K562 (cell line): Measurements from ENCODE around the gene FOCAD. TPM values are rescaled to one million over a fixed set of nuclear protein-coding genes. Genes with fewer than 3 reads are reported as not detected.

Experiments
- ATAC-seq: fragments of 200-7000 bp; cut with Tn5 transposase; 3 replicates; pipeline ENCODE4 v1.9.1; 2020; ENCODE audit warnings: moderate library complexity
- BruUV-seq: library from RNA; stranded (reverse); fragments of 400-500 nt; replicated peaks from 2 replicates; lab custom pipeline; 2021; lab: Mats Ljungman, UMichigan
- CTCF ChIA-PET: fragments of 300-600 bp; formaldehyde crosslinking; extraction: SDS; loops from one replicate; lab custom pipeline; 2021; ENCODE audit warnings: low intra/inter-chr PET ratio; lab: Yijun Ruan, JAX
- POLR2A ChIA-PET: fragments of 300-600, 350-650 bp; sonication (Branson Sonifier 250); formaldehyde crosslinking; extraction: SDS; loops from one replicate; lab custom pipeline; 2021; ENCODE audit warnings: antibody characterized with exemption, inconsistent platforms; lab: Yijun Ruan, JAX
- DNase-seq, 4 experiments: peaks; one replicate each; pipeline versions ENCODE4 v3.0.0 to v3.0.0-alpha.2; 2011 to 2018; ENCODE audit warnings: low spot score in 3 of 4, mixed read lengths in 3 of 4; ENCODE audit errors: extremely low read depth in 1 of 4
- FAIRE-seq: peaks from 2 replicates; lab custom pipeline; 2011; peaks lifted over from hg19 to GRCh38; lab: Jason Lieb, UNC
- H2AFZ ChIP-seq: 2 replicates; pipeline ENCODE4 v1.6.0; 2011; ENCODE audit warnings: low read depth, low read length, control low read depth, inconsistent platforms
- H3K27ac ChIP-seq: fragments of 200-600 bp; 3 replicates; pipeline ENCODE4 v1.8.0; 2011; ENCODE audit warnings: low read depth, mild to moderate bottlenecking, control low read depth, inconsistent platforms, low read length, moderate library complexity, mixed read lengths; ENCODE audit errors: extremely low read depth
- H3K27me3 ChIP-seq, 2 experiments: fragments of 300-600 bp in 1 of 2; 2 replicates in 1 of 2; 3 replicates in 1 of 2; pipeline versions ENCODE4 v1.6.0 to v1.8.0; 2011; ENCODE audit warnings: inconsistent platforms in 2 of 2, low read length in 2 of 2, mild to moderate bottlenecking in 1 of 2, mixed read lengths in 1 of 2, moderate library complexity in 1 of 2; ENCODE audit not compliant: control insufficient read depth in 2 of 2, insufficient read depth in 2 of 2
- H3K36me3 ChIP-seq: fragments of 300-600 bp; 3 replicates; pipeline ENCODE4 v1.8.0; 2011; ENCODE audit warnings: mild to moderate bottlenecking, low read length, inconsistent platforms; ENCODE audit not compliant: control insufficient read depth, insufficient read depth
- H3K4me1 ChIP-seq, 2 experiments: fragments of 200-600 bp in 1 of 2; replicated peaks in 1 of 2; 2 replicates in 1 of 2; 3 replicates in 1 of 2; pipeline versions ENCODE4 v1.5.1 to v1.8.0; 2011; ENCODE audit warnings: inconsistent platforms in 2 of 2, low read length in 2 of 2, mild to moderate bottlenecking in 1 of 2, mixed read lengths in 1 of 2, moderate library complexity in 1 of 2; ENCODE audit not compliant: control insufficient read depth in 2 of 2, insufficient read depth in 2 of 2
- H3K4me2 ChIP-seq: 2 replicates; pipeline ENCODE4 v1.6.1; 2011; ENCODE audit warnings: low read length, control low read depth, inconsistent platforms, mixed read lengths; ENCODE audit not compliant: insufficient read depth
- H3K4me3 ChIP-seq: fragments of 200-600 bp; sonication (generic), shearing (Covaris generic); 2 replicates; pipeline ENCODE4 v1.5.1; 2016; ENCODE audit warnings: control low read depth, inconsistent platforms
- H3K79me2 ChIP-seq: fragments of 200-600 bp; 3 replicates; pipeline ENCODE4 v1.8.0; 2011; ENCODE audit warnings: low read length, inconsistent platforms; ENCODE audit not compliant: control insufficient read depth, insufficient read depth
- H3K9ac ChIP-seq, 2 experiments: 2 replicates each; pipeline versions ENCODE4 v1.6.0 to v1.6.1; 2011; ENCODE audit warnings: low read depth in 2 of 2, low read length in 2 of 2, control low read depth in 1 of 2, inconsistent platforms in 1 of 2, mild to moderate bottlenecking in 1 of 2, mixed read lengths in 1 of 2; ENCODE audit not compliant: insufficient read depth in 1 of 2
- H3K9me1 ChIP-seq: one replicate; pipeline ENCODE4 v1.6.0; 2011; ENCODE audit warnings: inconsistent platforms, mild to moderate bottlenecking, low read length, moderate library complexity; ENCODE audit not compliant: control insufficient read depth, insufficient read depth
- H3K9me3 ChIP-seq: replicated peaks from 2 replicates; pipeline ENCODE4 v1.5.1; 2011; ENCODE audit warnings: low read depth, low read length, inconsistent platforms; ENCODE audit not compliant: control insufficient read depth, insufficient read depth
- H4K20me1 ChIP-seq: replicated peaks from 2 replicates; pipeline ENCODE4 v1.6.1; 2011; ENCODE audit warnings: low read length, inconsistent platforms, mixed read lengths; ENCODE audit not compliant: control insufficient read depth, insufficient read depth
- PYGO2 ChIP-seq: fragments of 450-650 bp; IDR thresholded peaks from 2 replicates; pipeline ENCODE4 v1.6.1; 2016; ENCODE audit warnings: mild to moderate bottlenecking, missing genetic modification characterization, moderate library complexity, missing compliant biosample characterization
- REST ChIP-seq, 2 experiments: fragments of 450-650 bp; formaldehyde crosslinking in 1 of 2; IDR thresholded peaks; 2 replicates each; pipeline versions ENCODE4 v1.4.0 to v1.6.1; 2014 to 2020; ENCODE audit warnings: mild to moderate bottlenecking in 2 of 2, borderline replicate concordance in 1 of 2, low read depth in 1 of 2
- RFX7 ChIP-seq: fragments of 250-450 bp; sonication (Bioruptor Pico); IDR thresholded peaks from 2 replicates; pipeline ENCODE4 v1.5.1; 2021; ENCODE audit warnings: mild to moderate bottlenecking
- ZBTB1 ChIP-seq: sonication (generic); formaldehyde crosslinking; IDR thresholded peaks from 2 replicates; pipeline ENCODE4 v1.8.1; 2023; ENCODE audit warnings: missing genetic modification reagents, low read depth, mild to moderate bottlenecking, borderline replicate concordance
- ZC3H4 ChIP-seq: sonication (generic); formaldehyde crosslinking; IDR thresholded peaks from 2 replicates; pipeline ENCODE4 v1.9.0; 2021; ENCODE audit warnings: missing genetic modification reagents, borderline replicate concordance
- ZNF511 ChIP-seq: sonication (generic); formaldehyde crosslinking; IDR thresholded peaks from 2 replicates; pipeline ENCODE4 v1.8.0; 2022; ENCODE audit warnings: mild to moderate bottlenecking, missing genetic modification reagents
- in situ Hi-C: fragments of 300-500 bp; cut with MboI; formaldehyde crosslinking; loops from 4 replicates; pipeline ENCODE4 v1.15.0; 2018; ENCODE audit warnings: inconsistent platforms, mixed read lengths
- intact Hi-C: fragments of 100-400 bp; cut with micrococcal nuclease; formaldehyde crosslinking; loops from 2 replicates; pipeline ENCODE4 v1.14.2; 2022
- polyA plus RNA-seq, 8 experiments: library from polyadenylated mRNA; depleted of rRNA in 4 of 8; stranded (reverse) in 5 of 8; unstranded in 3 of 8; fragments of >200 nt; fragmentation: Nextera tagmentation in 2 of 8; fragmentation: Illumina TruSeq in 1 of 8; extraction: Ambion mirVana in 2 of 8; extraction: Trizol in 1 of 8; gene quantifications; 2 replicates each; pipeline versions ENCODE4 v1.2.1 to v1.2.3, GENCODE V29; 2011 to 2014; ENCODE audit warnings: inconsistent platforms in 1 of 8, missing spikeins in 1 of 8
- total RNA-seq, 7 experiments: library from RNA; depleted of rRNA in 6 of 7; stranded (reverse); fragments of >200 nt in 6 of 7; fragmentation: Illumina TruSeq in 2 of 7; extraction: Trizol in 2 of 7; gene quantifications; 2 replicates each; pipeline versions ENCODE4 v1.2.1 to v1.2.3, GENCODE V29; 2011 to 2021; ENCODE audit warnings: low replicate concordance in 1 of 7

FOCAD gene
- total and polyA plus RNA-seq, 9 of the 15 experiments (the other 6 are each of a cell fraction or from before 2014, with no cell fraction given) = 0.13 to 2.4 (median 1.6) TPM

- no peak for TF ChIP-seq PYGO2 (tag)
Measured at GRCh38 chr9:20728493-20729220, 44.6 kb downstream of the FOCAD start (continued).

GRCh38 chr9:20729523-20729922 lies 45.5 kb downstream of the FOCAD start:
- Histone ChIP-seq H3K4me2 (no peak overlapping the region), H3K27me3 (no peaks in the 10 kb centered on the region), H3K36me3 (no peaks in the 10 kb centered on the region), H4K20me1 (no peaks in the 10 kb centered on the region), H3K9ac (no peak overlapping the region), H3K27ac (no peak overlapping the region), H3K79me2 (no peaks in the 10 kb centered on the region), H3K4me1 (no peaks in the 10 kb centered on the region), H3K4me3 (no peak overlapping the region), H2AFZ (no peak overlapping the region), H3K9me1 (no peaks in the 10 kb centered on the region), H3K9me3 (no peaks in the 10 kb centered on the region)
- intact Hi-C loops (no loop called here), in situ Hi-C loops (no loop called here)
- no peak for TF ChIP-seq ZC3H4
- no peak for TF ChIP-seq REST (IDR thresholded peaks at IDR 0.05; ENCODE audit: borderline replicate concordance)
- TF ChIP-seq REST (CRISPR knock-in tag; IDR thresholded peaks at IDR 0.05; ENCODE audit: low read depth) = no peak
- no peak for TF ChIP-seq RFX7 (CRISPR knock-in tag)
- no peak for TF ChIP-seq ZNF511
- TF ChIP-seq ZBTB1 (CRISPR knock-in tag) = no peak
- POLR2A ChIA-PET = interaction anchor here (1.2 kb wide), 1 partner anchor 45 kb away, joined by 3 read pairs; the partner anchor contains the start of gene FOCAD
- CTCF ChIA-PET = no interaction called here
- DNase-seq (no peak), FAIRE-seq (no peak), ATAC-seq (no peak)
- BruUV-seq = no TSS peak
